22Rv1 (cell line): ENCODE data around the gene ZNF385B.

ENCODE experiments used
- CTCF ChIP-seq: fragments of 450-650 bp; IDR thresholded peaks from 2 replicates; pipeline ENCODE4 v1.5.1; 2017; ENCODE audit warnings: mild to moderate bottlenecking
- ZFX ChIP-seq: fragments of 450-650 bp; IDR thresholded peaks from 2 replicates; pipeline ENCODE4 v1.6.1; 2017; ENCODE audit warnings: antibody characterized with exemption, borderline replicate concordance

GRCh38 chr2:179636100-179636980 is 225.1 kb downstream of the ZNF385B start:
- no peak for TF ChIP-seq CTCF
- no peak for TF ChIP-seq ZFX
